Esophagus squamous epithelium (tissue), 5 donors: ENCODE data around the gene ATP8A2. TPM values are rescaled to one million over a fixed set of nuclear protein-coding genes. Genes with fewer than 3 reads are reported as not detected.

Experiments used
- DNase-seq: peaks from one replicate; lab custom pipeline; 2025; lab: John Stamatoyannopoulos, UW
- H3K27ac ChIP-seq, 4 donors: fragments of 200-600 bp; sonication (generic); one replicate each; pipeline ENCODE4 v1.5.1; 2016 to 2019; ENCODE audit warnings: mild to moderate bottlenecking in 1 of 4
- H3K27me3 ChIP-seq, 4 donors: fragments of 200-600 bp; sonication (generic); 1 replicate in 3 of 4; 2 replicates in 1 of 4; pipeline versions ENCODE4 v1.5.1 to v1.6.0; 2017 to 2021; ENCODE audit warnings: antibody characterized with exemption in 1 of 4
- H3K36me3 ChIP-seq, 3 donors: fragments of 200-600 bp; sonication (generic); one replicate each; pipeline ENCODE4 v1.5.1; 2016 to 2019
- H3K4me1 ChIP-seq, 3 donors: fragments of 200-600 bp; sonication (generic); one replicate each; pipeline ENCODE4 v1.5.1; 2017 to 2019
- H3K4me3 ChIP-seq, 4 donors: fragments of 200-600 bp; sonication (generic); 1 replicate in 3 of 4; 2 replicates in 1 of 4; pipeline ENCODE4 v1.5.1; 2016 to 2019; ENCODE audit warnings: mild to moderate bottlenecking in 2 of 4, moderate library complexity in 1 of 4
- H3K9me3 ChIP-seq, 3 donors: fragments of 200-600 bp; sonication (generic); one replicate each; pipeline ENCODE4 v1.5.1; 2016 to 2019
- CTCF ChIP-seq, 6 experiments: fragments of 450-650 bp in 4 of 6; fragments of 200-600 bp in 2 of 6; sonication (generic) in 2 of 6; IDR thresholded peaks; one replicate each; pipeline ENCODE4 v1.5.1; 2016 to 2019; ENCODE audit warnings: antibody characterized with exemption in 6 of 6, mild to moderate bottlenecking in 4 of 6, moderate library complexity in 4 of 6
- POLR2A ChIP-seq, 4 donors: fragments of 450-650 bp; IDR thresholded peaks; one replicate each; pipeline ENCODE4 v1.6.1; 2017; ENCODE audit warnings: antibody characterized with exemption in 4 of 4, mild to moderate bottlenecking in 4 of 4, moderate library complexity in 3 of 4
- WGBS, 2 donors: methylation state at CpG; one replicate each; pipeline ENCODE4 v1.1.5; 2018; 5-methylcytosine and 5-hydroxymethylcytosine counted together
- intact Hi-C: fragments of 100-400 bp; cut with DNase I; formaldehyde crosslinking; loops from one replicate; pipeline ENCODE4 v1.15.0; 2022
- total RNA-seq, 4 donors: library from RNA; depleted of rRNA; stranded (reverse); fragments of >200 nt; gene quantifications; one replicate each; pipeline ENCODE4 v1.1.0, GENCODE V29; 2016
- donor health status: DM: yes; HTN: yes; CAD: no.

ATP8A2 gene
- total RNA-seq, 4 donors from 2014 or later = not detected

GRCh38 chr13:25422153-25422552 is 50.4 kb downstream of the ATP8A2 start:
- 20 to 23% methylated on average over 2 of the region's 2 CpGs for WGBS, 2 donors
- intact Hi-C loops = no loop called here
- peaks cover 0 to 6% (median 0%) of the 10 kb centered on the region in 4 donors for H3K27me3 ChIP-seq

GRCh38 chr13:25423831-25424230 is 52.1 kb downstream of the ATP8A2 start:
- H3K36me3 ChIP-seq = no peaks in the 10 kb centered on the region
- H3K27ac ChIP-seq = no peak overlapping the region
- no peak overlapping the region for H3K4me3 ChIP-seq
- H3K9me3 ChIP-seq = no peaks in the 10 kb centered on the region
- 69 to 71% methylated on average over 4 of the region's 4 CpGs for WGBS, 2 donors
- intact Hi-C loops = no loop called here
- no peaks in the 10 kb centered on the region for H3K27me3 ChIP-seq
- H3K4me1 ChIP-seq = no peaks in the 10 kb centered on the region
- no peak for DNase-seq
- TF ChIP-seq POLR2A (IDR thresholded peaks at IDR 0.05) (no peak), CTCF (IDR thresholded peaks at IDR 0.05) (no peak)

More at GRCh38 chr13:25422153-25422552, 50.4 kb downstream of the ATP8A2 start:
- DNase-seq = no peak
- no peak overlapping the region for H3K27ac ChIP-seq
- H3K4me1 ChIP-seq = no peaks in the 10 kb centered on the region
- no peaks in the 10 kb centered on the region for H3K9me3 ChIP-seq
- TF ChIP-seq POLR2A (IDR thresholded peaks at IDR 0.05) (no peak), CTCF (IDR thresholded peaks at IDR 0.05) (no peak)
- no peaks in the 10 kb centered on the region for H3K36me3 ChIP-seq
- no peak overlapping the region for H3K4me3 ChIP-seq

DNA sequence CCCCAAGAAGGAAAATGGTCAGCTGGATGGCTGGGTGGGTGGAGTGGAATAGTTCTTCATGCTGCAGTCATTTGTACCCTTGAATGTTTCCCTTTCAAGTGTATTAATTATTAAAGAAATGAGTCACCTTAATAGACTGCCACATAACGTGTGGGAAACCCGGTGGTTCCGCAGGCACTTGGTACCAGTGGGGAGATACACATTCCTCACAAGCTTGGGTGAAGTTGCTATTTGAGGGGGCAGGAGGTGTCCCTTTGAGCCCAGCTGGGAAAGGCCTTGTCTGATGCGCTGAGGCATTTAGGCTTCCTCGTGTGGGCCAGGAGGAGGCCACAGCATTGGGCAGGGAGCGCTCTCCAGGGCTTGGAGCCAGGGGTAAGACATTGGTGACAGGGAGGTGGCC is 57.7 kb downstream of the ATP8A2 start:
- no peak for DNase-seq
- 43 to 58% methylated on average over 4 of the region's 6 CpGs for WGBS, 2 donors

DNA sequence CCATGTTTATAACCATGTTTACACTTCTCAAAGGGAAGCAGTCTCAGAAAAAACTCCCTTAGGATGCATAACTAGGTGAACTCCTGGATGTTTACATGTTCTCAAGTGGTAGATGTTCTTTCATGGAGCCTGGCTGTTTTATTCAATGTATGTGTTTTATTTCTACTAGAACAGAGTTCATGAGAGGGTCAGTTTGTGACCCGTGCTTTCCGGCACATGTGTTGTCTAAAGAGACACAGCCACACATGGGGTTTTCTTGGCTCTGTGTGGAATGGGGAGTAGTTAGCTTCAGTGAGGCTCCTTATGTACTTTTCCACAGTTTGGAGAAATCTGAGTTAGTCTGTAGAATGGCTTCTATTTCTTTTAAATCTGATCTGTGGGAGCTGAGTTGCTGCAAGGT is 60.9 kb downstream of the ATP8A2 start:
- H3K36me3 ChIP-seq = no peaks in the 10 kb centered on the region
- no peak overlapping the region for H3K27ac ChIP-seq
- 39 to 40% methylated on average over 2 of the region's 2 CpGs for WGBS, 2 donors
- intact Hi-C loops = no loop called here
- no peaks in the 10 kb centered on the region for H3K9me3 ChIP-seq
- no peaks in the 10 kb centered on the region for H3K27me3 ChIP-seq
- no peak for DNase-seq
- H3K4me3 ChIP-seq = no peak overlapping the region
- no peaks in the 10 kb centered on the region for H3K4me1 ChIP-seq
- TF ChIP-seq POLR2A (IDR thresholded peaks at IDR 0.05) (no peak), CTCF (IDR thresholded peaks at IDR 0.05) (no peak)

More for the DNA sequence above, 57.7 kb downstream of the ATP8A2 start:
- Histone ChIP-seq H3K27ac (no peak overlapping the region), H3K36me3 (no peaks in the 10 kb centered on the region), H3K27me3 (no peaks in the 10 kb centered on the region), H3K4me1 (no peaks in the 10 kb centered on the region), H3K4me3 (no peak overlapping the region), H3K9me3 (no peaks in the 10 kb centered on the region)
- intact Hi-C loops = no loop called here
- TF ChIP-seq CTCF (IDR thresholded peaks at IDR 0.05) (no peak), POLR2A (IDR thresholded peaks at IDR 0.05) (no peak)

GRCh38 chr13:25440061-25440460 is 68.3 kb downstream of the ATP8A2 start:
- DNase-seq = no peak
- WGBS, 2 donors = 53 to 69% methylated on average over 4 of the region's 4 CpGs
- no peaks in the 10 kb centered on the region for H3K36me3 ChIP-seq
- no peak overlapping the region for H3K27ac ChIP-seq
- no peaks in the 10 kb centered on the region for H3K4me1 ChIP-seq
- intact Hi-C loops = no loop called here
- H3K4me3 ChIP-seq = no peak overlapping the region
- TF ChIP-seq POLR2A (IDR thresholded peaks at IDR 0.05) (no peak), CTCF (IDR thresholded peaks at IDR 0.05) (no peak)
- H3K9me3 ChIP-seq = no peaks in the 10 kb centered on the region
- no peaks in the 10 kb centered on the region for H3K27me3 ChIP-seq
